ENCODE data around the gene INSC. TPM values are rescaled to one million over a fixed set of nuclear protein-coding genes. Genes with fewer than 3 reads are reported as not detected.

Gene INSC
- total RNA-seq, 2 experiments from 2014 or later, result not detected

GRCh38 chr11:15238856-15239255, 124.1 kb downstream of the INSC start:
- Histone ChIP-seq H3K4me1 (ENCODE audit: insufficient read depth, low read length) (no peaks in the 10 kb centered on the region), H3K36me3 (ENCODE audit: insufficient read depth, low read length) (no peaks in the 10 kb centered on the region), H3K9me3 (ENCODE audit: control insufficient read depth in 1 of 2, insufficient read depth in 1 of 2, low read length in 2 of 2) (peaks cover 0 to 8% of the 10 kb centered on the region in 2 experiments), H3K27me3 (ENCODE audit: control insufficient read depth in 1 of 2, insufficient read depth in 2 of 2, low read length in 2 of 2) (no peaks in the 10 kb centered on the region), H3K4me3 (ENCODE audit: low read length) (no peak overlapping the region), H3K27ac (ENCODE audit: low read depth in 1 of 2, low read length in 2 of 2) (no peak overlapping the region)
- ATAC-seq (ENCODE audit: poor library complexity) (no peak), DNase-seq (no peak)
- no peak overlapping the region for H3K4me3 Mint-ChIP-seq
- ChIA-PET POLR2A (no interaction called here), CTCF (no interaction called here)
- no peaks in the 10 kb centered on the region for H3K36me3 Mint-ChIP-seq (ENCODE audit: low read depth)
- no peak for TF ChIP-seq CTCF (IDR thresholded peaks at IDR 0.05)
- H3K27me3 Mint-ChIP-seq, result peaks cover 11% of the 10 kb centered on the region
- H3K4me1 Mint-ChIP-seq (ENCODE audit: low read depth), result no peaks in the 10 kb centered on the region
- intact Hi-C loops (cut with DNase I, micrococcal nuclease), result no loop called here
- H3K9me3 Mint-ChIP-seq, result peaks cover 2% of the 10 kb centered on the region
- H3K27ac Mint-ChIP-seq, result no peak overlapping the region

GRCh38 chr11:15248749-15249148, 134.0 kb downstream of the INSC start:
- no peak overlapping the region for H3K4me3 Mint-ChIP-seq
- no peaks in the 10 kb centered on the region for H3K36me3 Mint-ChIP-seq (ENCODE audit: low read depth)
- ATAC-seq (ENCODE audit: poor library complexity), result no peak

DNA sequence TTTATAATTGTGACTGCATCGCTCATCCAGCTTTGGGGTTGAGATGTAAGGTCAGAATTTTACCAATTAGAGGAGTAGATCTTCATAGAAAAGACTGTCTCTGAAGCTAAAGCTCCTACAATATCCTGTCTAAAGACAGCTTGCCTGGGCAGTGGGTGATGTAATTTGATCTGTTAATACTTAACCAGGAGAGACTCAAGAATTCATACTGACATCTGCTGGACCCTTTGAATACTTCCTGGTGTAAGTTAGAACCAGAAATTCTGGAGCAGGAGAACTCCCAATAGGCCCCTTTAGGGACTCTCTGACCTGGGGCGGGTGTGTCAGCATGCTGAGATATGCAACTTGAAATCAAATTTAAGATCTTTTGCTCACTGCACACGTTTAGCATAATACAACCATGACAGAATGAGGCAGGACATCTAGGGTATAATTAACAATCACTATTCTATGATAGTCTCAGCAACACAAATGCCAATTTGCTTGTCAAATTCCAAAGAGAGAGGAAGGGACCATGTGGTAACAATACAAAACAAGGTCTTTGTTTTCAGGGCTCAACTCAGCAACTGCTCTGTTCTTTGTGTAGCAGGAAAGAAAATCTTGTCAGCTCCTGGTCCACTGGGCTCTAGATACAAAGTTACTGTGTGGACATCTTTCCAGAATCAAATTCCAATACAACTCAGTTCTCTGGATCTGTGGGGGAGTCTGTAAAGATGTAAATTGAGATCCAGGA, 143.9 kb downstream of the INSC start:
- Histone ChIP-seq H3K4me1 (ENCODE audit: insufficient read depth, low read length) (no peaks in the 10 kb centered on the region), H3K9me3 (ENCODE audit: control insufficient read depth in 1 of 2, insufficient read depth in 1 of 2, low read length in 2 of 2) (no peaks in the 10 kb centered on the region), H3K27ac (ENCODE audit: low read depth in 1 of 2, low read length in 2 of 2) (no peak overlapping the region), H3K4me3 (ENCODE audit: low read length) (no peak overlapping the region), H3K36me3 (ENCODE audit: insufficient read depth, low read length) (no peaks in the 10 kb centered on the region), H3K27me3 (ENCODE audit: control insufficient read depth in 1 of 2, insufficient read depth in 2 of 2, low read length in 2 of 2) (peaks cover 0 to 4% of the 10 kb centered on the region in 2 experiments)
- H3K27ac Mint-ChIP-seq, result no peak overlapping the region
- DNase-seq (no peak), ATAC-seq (ENCODE audit: poor library complexity) (no peak)
- intact Hi-C loops (cut with DNase I, micrococcal nuclease), result no loop called here
- peaks cover 25% of the 10 kb centered on the region for H3K27me3 Mint-ChIP-seq
- H3K9me3 Mint-ChIP-seq, result no peaks in the 10 kb centered on the region
- H3K36me3 Mint-ChIP-seq (ENCODE audit: low read depth), result no peaks in the 10 kb centered on the region
- CTCF ChIA-PET, result no interaction called here
- POLR2A ChIA-PET, result no interaction called here
- TF ChIP-seq CTCF (IDR thresholded peaks at IDR 0.05), result no peak
- no peak overlapping the region for H3K4me3 Mint-ChIP-seq
- no peaks in the 10 kb centered on the region for H3K4me1 Mint-ChIP-seq (ENCODE audit: low read depth)

More at GRCh38 chr11:15248749-15249148, 134.0 kb downstream of the INSC start:
- no peak for TF ChIP-seq CTCF (IDR thresholded peaks at IDR 0.05)
- POLR2A ChIA-PET, result no interaction called here
- intact Hi-C loops (cut with DNase I, micrococcal nuclease), result no loop called here
- Histone ChIP-seq H3K4me3 (ENCODE audit: low read length) (no peak overlapping the region), H3K36me3 (ENCODE audit: insufficient read depth, low read length) (no peaks in the 10 kb centered on the region), H3K27me3 (ENCODE audit: control insufficient read depth in 1 of 2, insufficient read depth in 2 of 2, low read length in 2 of 2) (no peaks in the 10 kb centered on the region), H3K27ac (ENCODE audit: low read depth in 1 of 2, low read length in 2 of 2) (no peak overlapping the region), H3K4me1 (ENCODE audit: insufficient read depth, low read length) (no peaks in the 10 kb centered on the region), H3K9me3 (ENCODE audit: control insufficient read depth in 1 of 2, insufficient read depth in 1 of 2, low read length in 2 of 2) (no peaks in the 10 kb centered on the region)
- Mint-ChIP-seq H3K4me1 (ENCODE audit: low read depth) (no peaks in the 10 kb centered on the region), H3K9me3 (no peaks in the 10 kb centered on the region), H3K27ac (no peak overlapping the region), H3K27me3 (peaks cover 18% of the 10 kb centered on the region)
- no peak for DNase-seq
- CTCF ChIA-PET, result no interaction called here
